ENCODE measurements around the gene PIK3C2G. TPM values are rescaled to one million over a fixed set of nuclear protein-coding genes. Genes with fewer than 3 reads are reported as not detected.

PIK3C2G gene
- polyA plus RNA-seq, 1 experiment = not detected

DNA sequence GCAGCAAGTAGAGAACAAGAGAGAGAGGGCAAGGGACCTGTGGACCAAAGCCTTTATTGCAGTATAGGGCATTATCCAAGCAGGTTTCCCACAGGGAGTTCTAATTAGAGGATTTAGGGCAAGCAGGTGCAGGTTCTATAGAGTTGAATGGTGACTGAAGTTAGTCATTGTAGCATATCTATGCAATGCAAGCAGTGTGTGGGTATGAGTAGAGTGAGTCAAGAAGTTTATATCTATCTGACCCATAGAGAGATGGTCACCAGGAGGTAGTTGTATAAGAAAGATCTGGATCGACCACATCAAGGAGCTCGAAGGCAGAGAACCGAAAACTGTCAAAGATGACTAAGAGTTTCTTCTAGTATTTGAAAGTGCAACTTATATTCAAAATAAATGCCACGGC lies 309.2 kb downstream of the PIK3C2G start:
- POLR2A ChIA-PET = no interaction called here

GRCh38 chr12:18576104-18576626 lies 314.8 kb downstream of the PIK3C2G start:
- Histone ChIP-seq H3K9me3 (ENCODE audit: control insufficient read depth, insufficient read depth, low read length) (no peaks in the 10 kb centered on the region), H3K27ac (ENCODE audit: low read depth, low read length) (no peak overlapping the region), H3K4me3 (ENCODE audit: low read depth, low read length) (no peak overlapping the region), H3K27me3 (ENCODE audit: control insufficient read depth, insufficient read depth, low read length) (no peaks in the 10 kb centered on the region)
- TF ChIP-seq CTCF (IDR thresholded peaks at IDR 0.05; ENCODE audit: low read depth, low read length) = no peak
- POLR2A ChIA-PET = no interaction called here
- CTCF ChIA-PET = no interaction called here
- no peak for DNase-seq (ENCODE audit: low read depth, low spot score)

More for the DNA sequence above, 309.2 kb downstream of the PIK3C2G start:
- DNase-seq (ENCODE audit: low read depth, low spot score) = no peak
- CTCF ChIA-PET = no interaction called here
- H3K4me3 ChIP-seq (ENCODE audit: low read depth, low read length) = no peak overlapping the region
- no peak for TF ChIP-seq CTCF (IDR thresholded peaks at IDR 0.05; ENCODE audit: low read depth, low read length)
- H3K9me3 ChIP-seq (ENCODE audit: control insufficient read depth, insufficient read depth, low read length) = no peaks in the 10 kb centered on the region
- no peaks in the 10 kb centered on the region for H3K27me3 ChIP-seq (ENCODE audit: control insufficient read depth, insufficient read depth, low read length)
- no peak overlapping the region for H3K27ac ChIP-seq (ENCODE audit: low read depth, low read length)

DNA sequence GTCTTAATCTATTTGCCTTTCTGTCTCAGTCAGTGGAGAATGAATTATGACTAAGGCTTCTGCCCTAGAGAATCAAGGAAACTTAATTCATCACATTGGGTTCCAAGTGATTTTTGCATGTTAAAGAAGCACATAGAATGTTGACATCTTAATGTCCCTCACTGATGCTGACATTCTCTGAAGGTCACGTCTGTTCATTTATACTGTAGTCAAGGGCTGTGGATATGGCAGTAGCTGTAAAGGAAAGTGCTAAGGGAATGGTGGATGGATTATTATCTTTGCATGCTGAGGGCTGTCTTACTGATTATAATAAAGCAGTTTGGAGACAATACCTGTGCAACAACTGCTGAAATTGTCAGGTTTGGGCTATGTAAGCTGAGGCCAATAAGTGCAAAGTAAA lies 315.3 kb downstream of the PIK3C2G start:
- POLR2A ChIA-PET = no interaction called here
- Histone ChIP-seq H3K9me3 (ENCODE audit: control insufficient read depth, insufficient read depth, low read length) (no peaks in the 10 kb centered on the region), H3K27ac (ENCODE audit: low read depth, low read length) (no peak overlapping the region), H3K27me3 (ENCODE audit: control insufficient read depth, insufficient read depth, low read length) (no peaks in the 10 kb centered on the region), H3K4me3 (ENCODE audit: low read depth, low read length) (no peak overlapping the region)
- TF ChIP-seq CTCF (IDR thresholded peaks at IDR 0.05; ENCODE audit: low read depth, low read length) = no peak
- CTCF ChIA-PET = no interaction called here
- DNase-seq (ENCODE audit: low read depth, low spot score) = no peak

DNA sequence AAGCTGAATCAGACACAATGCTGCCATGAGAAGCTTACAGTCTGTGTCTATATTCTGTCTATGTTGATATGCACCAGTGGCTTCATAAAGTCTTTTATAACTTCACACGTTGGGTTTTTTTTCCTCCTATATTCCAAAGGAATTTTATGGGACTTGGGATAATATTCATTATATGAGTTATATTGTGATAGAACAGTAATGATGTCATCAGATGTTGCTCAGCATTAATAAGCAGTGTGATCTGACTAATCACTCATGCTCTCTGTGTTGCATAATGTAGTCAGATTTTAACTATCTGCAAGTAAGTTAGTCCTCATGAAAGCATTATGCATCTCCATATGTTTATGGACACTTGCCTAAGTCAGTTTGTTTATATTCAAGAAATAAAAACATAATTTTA lies 316.9 kb downstream of the PIK3C2G start:
- ChIA-PET CTCF (no interaction called here), POLR2A (no interaction called here)
- H3K9me3 ChIP-seq (ENCODE audit: control insufficient read depth, insufficient read depth, low read length) = peaks cover under 1% of the 10 kb centered on the region; the same call in 1 of the 2 replicates
- no peak overlapping the region for H3K4me3 ChIP-seq (ENCODE audit: low read depth, low read length)
- no peaks in the 10 kb centered on the region for H3K27me3 ChIP-seq (ENCODE audit: control insufficient read depth, insufficient read depth, low read length)
- no peak for TF ChIP-seq CTCF (IDR thresholded peaks at IDR 0.05; ENCODE audit: low read depth, low read length)
- no peak overlapping the region for H3K27ac ChIP-seq (ENCODE audit: low read depth, low read length)
- DNase-seq (ENCODE audit: low read depth, low spot score) = no peak

- Histone ChIP-seq H3K4me3 (ENCODE audit: low read depth, low read length) (no peak overlapping the region), H3K9me3 (ENCODE audit: control insufficient read depth, insufficient read depth, low read length) (peaks cover 4% of the 10 kb centered on the region), H3K27me3 (ENCODE audit: control insufficient read depth, insufficient read depth, low read length) (no peaks in the 10 kb centered on the region), H3K27ac (ENCODE audit: low read depth, low read length) (no peak overlapping the region)
- DNase-seq (ENCODE audit: low read depth, low spot score) = no peak
- no peak for TF ChIP-seq CTCF (IDR thresholded peaks at IDR 0.05; ENCODE audit: low read depth, low read length)
- ChIA-PET CTCF (interaction anchor here (0.7 kb wide), 1 partner anchor 34 kb away, joined by 3 read pairs; no protein-coding TSS in a partner anchor), POLR2A (interaction anchor here (0.5 kb wide), 1 partner anchor 11 kb away, joined by 3 read pairs; no protein-coding TSS in a partner anchor)
Observed at GRCh38 chr12:18580291-18580690, 319.0 kb downstream of the PIK3C2G start.
